ENCODE measurements around the gene TUBGCP2. TPM values are rescaled to one million over a fixed set of nuclear protein-coding genes. Genes with fewer than 3 reads are reported as not detected.

The TUBGCP2 gene
- total RNA-seq, 1 donor from 2014 or later: 55.4 TPM

- peaks cover 8% of the 10 kb centered on the region for H4K20me1 ChIP-seq (ENCODE audit: low read depth)
- no peaks in the 10 kb centered on the region for H3K36me3 ChIP-seq
- H3K79me2 ChIP-seq (ENCODE audit: low read depth): no peaks in the 10 kb centered on the region
- Mint-ChIP-seq H3K27ac (no peak overlapping the region), H3K27me3 (ENCODE audit: insufficient read depth, low read depth) (peaks cover 4% of the 10 kb centered on the region), H3K4me1 (no peaks in the 10 kb centered on the region), H3K4me3 (no peak overlapping the region), H3K36me3 (no peaks in the 10 kb centered on the region), H3K9me3 (no peaks in the 10 kb centered on the region)
- TF ChIP-seq, protein P1, sequence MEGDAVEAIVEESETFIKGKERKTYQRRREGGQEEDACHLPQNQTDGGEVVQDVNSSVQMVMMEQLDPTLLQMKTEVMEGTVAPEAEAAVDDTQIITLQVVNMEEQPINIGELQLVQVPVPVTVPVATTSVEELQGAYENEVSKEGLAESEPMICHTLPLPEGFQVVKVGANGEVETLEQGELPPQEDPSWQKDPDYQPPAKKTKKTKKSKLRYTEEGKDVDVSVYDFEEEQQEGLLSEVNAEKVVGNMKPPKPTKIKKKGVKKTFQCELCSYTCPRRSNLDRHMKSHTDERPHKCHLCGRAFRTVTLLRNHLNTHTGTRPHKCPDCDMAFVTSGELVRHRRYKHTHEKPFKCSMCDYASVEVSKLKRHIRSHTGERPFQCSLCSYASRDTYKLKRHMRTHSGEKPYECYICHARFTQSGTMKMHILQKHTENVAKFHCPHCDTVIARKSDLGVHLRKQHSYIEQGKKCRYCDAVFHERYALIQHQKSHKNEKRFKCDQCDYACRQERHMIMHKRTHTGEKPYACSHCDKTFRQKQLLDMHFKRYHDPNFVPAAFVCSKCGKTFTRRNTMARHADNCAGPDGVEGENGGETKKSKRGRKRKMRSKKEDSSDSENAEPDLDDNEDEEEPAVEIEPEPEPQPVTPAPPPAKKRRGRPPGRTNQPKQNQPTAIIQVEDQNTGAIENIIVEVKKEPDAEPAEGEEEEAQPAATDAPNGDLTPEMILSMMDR (IDR thresholded peaks at IDR 0.05): no peak
- TF ChIP-seq EZH2phosphoT487 (IDR thresholded peaks at IDR 0.05): no peak
- TF ChIP-seq EZH2 (IDR thresholded peaks at IDR 0.05): no peak
- no peak overlapping the region for H3K27ac ChIP-seq
- H3F3A ChIP-seq (ENCODE audit: low read depth): peaks cover 7% of the 10 kb centered on the region
- peaks cover 22% of the 10 kb centered on the region for H3K4me1 ChIP-seq
- H3K27me3 ChIP-seq: peaks cover 22% of the 10 kb centered on the region
- H3K4me2 ChIP-seq: no peak overlapping the region
- DNase-seq (ENCODE audit: low spot score): no peak
- H3K4me3 ChIP-seq: no peak overlapping the region
- H3K9ac ChIP-seq: no peak overlapping the region
- no peak overlapping the region for H2AFZ ChIP-seq (replicated peaks)
- H3K9me3 ChIP-seq (ENCODE audit: low read depth): no peaks in the 10 kb centered on the region
Observed at GRCh38 chr10:133272964-133273420, 35.7 kb downstream of the TUBGCP2 start.

GRCh38 chr10:133272301-133272963, 36.2 kb downstream of the TUBGCP2 start:
- H3K27me3 ChIP-seq: peaks cover 22% of the 10 kb centered on the region
- no peaks in the 10 kb centered on the region for H3K27me3 Mint-ChIP-seq (ENCODE audit: insufficient read depth, low read depth)
- H3K36me3 Mint-ChIP-seq: no peaks in the 10 kb centered on the region
- H2AFZ ChIP-seq (replicated peaks): no peak overlapping the region
- peaks cover 2% of the 10 kb centered on the region for H3F3A ChIP-seq (ENCODE audit: low read depth)
- no peak overlapping the region for H3K4me3 Mint-ChIP-seq
- H4K20me1 ChIP-seq (ENCODE audit: low read depth): peaks cover 4% of the 10 kb centered on the region
- H3K27ac ChIP-seq: no peak overlapping the region
- H3K79me2 ChIP-seq (ENCODE audit: low read depth): no peaks in the 10 kb centered on the region
- no peaks in the 10 kb centered on the region for H3K4me1 Mint-ChIP-seq
- H3K9ac ChIP-seq: no peak overlapping the region
- no peaks in the 10 kb centered on the region for H3K9me3 Mint-ChIP-seq
- no peak for DNase-seq (ENCODE audit: low spot score)
- no peak overlapping the region for H3K27ac Mint-ChIP-seq
- H3K4me2 ChIP-seq: no peak overlapping the region
- no peak for TF ChIP-seq EZH2phosphoT487 (IDR thresholded peaks at IDR 0.05)
- TF ChIP-seq EZH2 (IDR thresholded peaks at IDR 0.05): no peak
- TF ChIP-seq, protein P1 (IDR thresholded peaks at IDR 0.05): no peak
- peaks cover 22% of the 10 kb centered on the region for H3K4me1 ChIP-seq
- H3K4me3 ChIP-seq: no peak overlapping the region
- H3K9me3 ChIP-seq (ENCODE audit: low read depth): no peaks in the 10 kb centered on the region
- H3K36me3 ChIP-seq: no peaks in the 10 kb centered on the region

DNA sequence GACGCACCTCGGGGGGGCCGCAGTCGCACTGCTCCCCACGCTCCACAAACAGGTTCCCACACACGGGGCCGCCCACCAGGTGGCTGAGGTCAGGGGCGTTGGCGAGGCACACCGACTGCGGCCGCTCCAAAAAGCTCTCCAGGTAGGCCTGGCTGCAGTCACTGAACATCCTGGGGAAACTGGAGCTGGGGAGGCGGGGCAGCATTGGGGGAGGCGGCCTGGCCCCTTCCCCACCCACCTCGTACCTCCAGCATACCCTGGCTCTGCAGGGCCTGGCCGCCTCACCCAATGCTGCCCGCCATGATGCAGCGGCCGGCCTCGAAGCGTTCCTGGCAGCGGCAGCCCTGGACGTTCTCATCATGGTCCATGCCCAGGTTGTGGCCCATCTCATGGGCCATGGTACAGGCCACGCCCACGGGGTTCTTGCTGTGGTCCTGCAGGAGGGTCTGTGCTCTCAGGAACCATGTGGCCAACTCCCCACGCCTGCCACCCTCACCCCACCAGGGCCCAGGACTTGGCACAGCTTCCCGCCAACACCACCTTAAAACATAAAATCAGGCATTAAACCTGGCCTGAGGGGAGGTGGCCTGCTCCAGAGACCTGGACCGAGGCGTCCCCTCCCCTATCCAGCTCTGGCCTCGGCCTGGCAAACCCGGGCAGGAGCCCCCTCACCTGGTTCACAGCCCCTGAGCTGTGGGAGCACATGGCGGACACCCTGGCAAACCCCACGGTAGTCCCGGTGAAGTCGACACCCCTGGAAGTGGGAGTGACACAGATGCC, 37.0 kb downstream of the TUBGCP2 start:
- Histone ChIP-seq H3K27me3 (peaks cover 17% of the 10 kb centered on the region), H3K79me2 (ENCODE audit: low read depth) (no peaks in the 10 kb centered on the region), H3K4me2 (no peak overlapping the region), H3F3A (ENCODE audit: low read depth) (peaks cover 2% of the 10 kb centered on the region), H2AFZ (replicated peaks) (no peak overlapping the region), H3K27ac (no peak overlapping the region), H3K9me3 (ENCODE audit: low read depth) (no peaks in the 10 kb centered on the region), H3K4me1 (peaks cover 18% of the 10 kb centered on the region), H3K36me3 (no peaks in the 10 kb centered on the region), H4K20me1 (ENCODE audit: low read depth) (no peaks in the 10 kb centered on the region), H3K9ac (no peak overlapping the region), H3K4me3 (no peak overlapping the region)
- Mint-ChIP-seq H3K27me3 (ENCODE audit: insufficient read depth, low read depth) (no peaks in the 10 kb centered on the region), H3K4me1 (no peaks in the 10 kb centered on the region), H3K36me3 (no peaks in the 10 kb centered on the region), H3K9me3 (no peaks in the 10 kb centered on the region), H3K4me3 (no peak overlapping the region), H3K27ac (no peak overlapping the region)
- TF ChIP-seq EZH2phosphoT487 (IDR thresholded peaks at IDR 0.05) (no peak), EZH2 (IDR thresholded peaks at IDR 0.05) (no peak)
- TF ChIP-seq, protein P1 (IDR thresholded peaks at IDR 0.05): no peak
- DNase-seq (ENCODE audit: low spot score): no peak

Measured in neural progenitor cell (in vitro differentiated cells).